RWPE1 (cell line): ENCODE data around the gene SLC22A15.

ENCODE experiments used
- CTCF ChIA-PET: fragments of 350-600 bp; sonication (Branson Sonifier 250); formaldehyde crosslinking; extraction: SDS; loops from one replicate; lab custom pipeline; 2021; lab: Yijun Ruan, JAX
- POLR2A ChIA-PET: fragments of 400-600 bp; formaldehyde crosslinking; extraction: SDS; loops from one replicate; lab custom pipeline; 2020; ENCODE audit warnings: antibody characterized with exemption; ENCODE audit not compliant: low non-redundant PET; lab: Yijun Ruan, JAX
- DNase-seq: peaks from one replicate; pipeline ENCODE4 v3.0.0; 2012; ENCODE audit warnings: low spot score
- H3K27ac ChIP-seq: fragments of 450-650 bp; 2 replicates; pipeline ENCODE4 v1.5.1; 2017
- CTCF ChIP-seq: fragments of 450-650 bp; conservative IDR thresholded peaks from 2 replicates; pipeline ENCODE4 v1.5.1; 2017; ENCODE audit warnings: low read depth, mild to moderate bottlenecking

Gene SLC22A15

GRCh38 chr1:115949156-115949555 lies 27.2 kb upstream of the SLC22A15 start:
- ChIA-PET CTCF (interaction anchor here (0.6 kb wide), 1 partner anchor 22 kb away, joined by 4 read pairs; no protein-coding TSS in a partner anchor), POLR2A (no interaction called here)
- TF ChIP-seq CTCF: no peak
- H3K27ac ChIP-seq: peak overlapping the region; percentile 30; the same call in 1 of the 2 replicates
- DNase-seq: peak; percentile 51

GRCh38 chr1:115951560-115951959 lies 24.8 kb upstream of the SLC22A15 start:
- no peak overlapping the region for H3K27ac ChIP-seq
- ChIA-PET POLR2A (no interaction called here), CTCF (interaction anchor here (0.6 kb wide), 1 partner anchor 788 kb away, joined by 3 read pairs; no protein-coding TSS in a partner anchor)
- no peak for TF ChIP-seq CTCF
- DNase-seq: no peak

- ChIA-PET POLR2A (no interaction called here), CTCF (interaction anchor here (0.5 kb wide), 1 partner anchor 413 kb away, joined by 3 read pairs; no protein-coding TSS in a partner anchor)
- no peak for DNase-seq
- H3K27ac ChIP-seq: no peak overlapping the region
- TF ChIP-seq CTCF: no peak
These were observed 23.8 kb upstream of the SLC22A15 start for GRCh38 chr1:115952547-115952946.

- no peak for DNase-seq
- H3K27ac ChIP-seq: no peak overlapping the region
- ChIA-PET POLR2A (no interaction called here), CTCF (interaction anchor here (0.5 kb wide), 1 partner anchor 413 kb away, joined by 3 read pairs; no protein-coding TSS in a partner anchor)
- TF ChIP-seq CTCF: no peak
These were observed 23.1 kb upstream of the SLC22A15 start for GRCh38 chr1:115953180-115953579.

GRCh38 chr1:115954684-115955083 lies 21.6 kb upstream of the SLC22A15 start:
- POLR2A ChIA-PET: no interaction called here
- H3K27ac ChIP-seq: no peak overlapping the region
- TF ChIP-seq CTCF: no peak
- DNase-seq: no peak
- CTCF ChIA-PET: no interaction called here

GRCh38 chr1:115955228-115955627 lies 21.1 kb upstream of the SLC22A15 start:
- TF ChIP-seq CTCF: no peak
- DNase-seq: no peak
- no peak overlapping the region for H3K27ac ChIP-seq
- ChIA-PET POLR2A (no interaction called here), CTCF (no interaction called here)
